DMS114 treated with DMSO at 0.1 percent for 48 hours (cell line): Measurements from ENCODE around the gene UBE4B.
"Not testable (repeated sequence)": the region's sequence is repeated elsewhere in the genome, so short reads cannot be mapped to it uniquely, and the experiment has no call there.

ENCODE experiments used
- DNase-seq: peaks from one replicate; lab custom pipeline; 2025; ENCODE audit not compliant: unreplicated experiment; lab: John Stamatoyannopoulos, UW

The UBE4B gene

GRCh38 chr1:10070206-10070605 is 37.4 kb downstream of the UBE4B start:
- DNase-seq: no peak

GRCh38 chr1:10071640-10072039 is 38.9 kb downstream of the UBE4B start:
- DNase-seq: no peak

GRCh38 chr1:10073371-10073770 is 40.6 kb downstream of the UBE4B start:
- DNase-seq: not testable (repeated sequence)

- no peak for DNase-seq
These were observed 41.5 kb downstream of the UBE4B start for GRCh38 chr1:10074059-10074851.

GRCh38 chr1:10074852-10075730 is 42.3 kb downstream of the UBE4B start:
- DNase-seq: no peak

- no peak for DNase-seq
These were observed 43.0 kb downstream of the UBE4B start for GRCh38 chr1:10075732-10076131.

- no peak for DNase-seq
These were observed 45.7 kb downstream of the UBE4B start for GRCh38 chr1:10078494-10078893.

GRCh38 chr1:10080523-10080922 is 47.8 kb downstream of the UBE4B start:
- DNase-seq: no peak

GRCh38 chr1:10082785-10083479 is 50.2 kb downstream of the UBE4B start:
- DNase-seq: no peak

- no peak for DNase-seq
These were observed 51.3 kb downstream of the UBE4B start for GRCh38 chr1:10084045-10084444.

- no peak for DNase-seq
These were observed 52.3 kb downstream of the UBE4B start for GRCh38 chr1:10085076-10085475.

GRCh38 chr1:10087210-10087609 is 54.5 kb downstream of the UBE4B start:
- DNase-seq: no peak

GRCh38 chr1:10101929-10102328 is 69.2 kb downstream of the UBE4B start:
- DNase-seq: no peak

- DNase-seq: no peak
These were observed 70.4 kb downstream of the UBE4B start for GRCh38 chr1:10103193-10103592.

GRCh38 chr1:10104834-10105233 is 72.1 kb downstream of the UBE4B start:
- DNase-seq: no peak

GRCh38 chr1:10105484-10105883 is 72.7 kb downstream of the UBE4B start:
- DNase-seq: no peak

- DNase-seq: no peak
These were observed 73.5 kb downstream of the UBE4B start for GRCh38 chr1:10106241-10106640.

- DNase-seq: no peak
These were observed 74.2 kb downstream of the UBE4B start for GRCh38 chr1:10106756-10107475.

GRCh38 chr1:10107476-10107847 is 74.7 kb downstream of the UBE4B start:
- DNase-seq: not testable (repeated sequence)

- DNase-seq: no peak
These were observed 75.4 kb downstream of the UBE4B start for GRCh38 chr1:10108134-10108663.
